Stimulated activated CD4-positive, alpha-beta T cell treated with anti-CD3 and anti-CD28 coated beads, Interleukin-1b, Interleukin-23, amount 100 ng/mL, for 24 hours (primary cell): ENCODE data around the gene DNAJC6.
"Not testable (repeated sequence)": the region's sequence is repeated elsewhere in the genome, so short reads cannot be mapped to it uniquely, and the experiment has no call there.

Source experiments
- DNase-seq, 4 experiments: peaks; one replicate each; pipeline ENCODE4 v3.0.0-alpha.2; 2020; ENCODE audit warnings: low read depth in 4 of 4, low spot score in 1 of 4

DNAJC6 gene

GRCh38 chr1:65355031-65355712 lies 45.8 kb downstream of the DNAJC6 start:
- DNase-seq: no peak

GRCh38 chr1:65357291-65357960 lies 48.1 kb downstream of the DNAJC6 start:
- no peak for DNase-seq

GRCh38 chr1:65359888-65360287 lies 50.5 kb downstream of the DNAJC6 start:
- DNase-seq: no peak

GRCh38 chr1:65360648-65361047 lies 51.3 kb downstream of the DNAJC6 start:
- no peak for DNase-seq

- no peak for DNase-seq
These were observed 53.2 kb downstream of the DNAJC6 start for GRCh38 chr1:65362545-65362944.

- no peak for DNase-seq
These were observed 54.1 kb downstream of the DNAJC6 start for GRCh38 chr1:65363484-65363883.

GRCh38 chr1:65368403-65368802 lies 59.1 kb downstream of the DNAJC6 start:
- DNase-seq: no peak

- DNase-seq: no peak
These were observed 62.2 kb downstream of the DNAJC6 start for GRCh38 chr1:65371544-65371943.

- no peak for DNase-seq
These were observed 63.2 kb downstream of the DNAJC6 start for GRCh38 chr1:65372557-65372956.

GRCh38 chr1:65377496-65378246 lies 68.3 kb downstream of the DNAJC6 start:
- no peak for DNase-seq

- no peak for DNase-seq
These were observed 69.1 kb downstream of the DNAJC6 start for GRCh38 chr1:65378247-65378946.

GRCh38 chr1:65384426-65384825 lies 75.1 kb downstream of the DNAJC6 start:
- not testable (repeated sequence) for DNase-seq

GRCh38 chr1:65386439-65386838 lies 77.1 kb downstream of the DNAJC6 start:
- no peak for DNase-seq

- no peak for DNase-seq
These were observed 78.5 kb downstream of the DNAJC6 start for GRCh38 chr1:65387821-65388220.

- DNase-seq: no peak
These were observed 79.8 kb downstream of the DNAJC6 start for GRCh38 chr1:65388908-65389695.

GRCh38 chr1:65392497-65392896 lies 83.2 kb downstream of the DNAJC6 start:
- no peak for DNase-seq

GRCh38 chr1:65393347-65393746 lies 84.0 kb downstream of the DNAJC6 start:
- DNase-seq: no peak

GRCh38 chr1:65393928-65394327 lies 84.6 kb downstream of the DNAJC6 start:
- no peak for DNase-seq

GRCh38 chr1:65395887-65396612 lies 86.7 kb downstream of the DNAJC6 start:
- no peak for DNase-seq

- no peak for DNase-seq
These were observed 88.7 kb downstream of the DNAJC6 start for GRCh38 chr1:65398083-65398482.
